Measurements from ENCODE around the gene PCDH10.
"Not testable (repeated sequence)": the region's sequence is repeated elsewhere in the genome, so short reads cannot be mapped to it uniquely, and the experiment has no call there.

Gene PCDH10

GRCh38 chr4:133208694-133209285 is 59.7 kb downstream of the PCDH10 start:
- in situ Hi-C loops (cut with MboI; ENCODE audit: low sequenced_read_pairs) = no loop called here

- in situ Hi-C loops (cut with MboI; ENCODE audit: low sequenced_read_pairs) = no loop called here
Measured at GRCh38 chr4:133233922-133234321, 84.8 kb downstream of the PCDH10 start.

GRCh38 chr4:133240451-133240850 is 91.4 kb downstream of the PCDH10 start:
- in situ Hi-C loops (cut with MboI; ENCODE audit: low sequenced_read_pairs) = not testable (repeated sequence)
